Naive B cell (primary cell): Measurements from ENCODE around the gene SEMA3A. TPM values are rescaled to one million over a fixed set of nuclear protein-coding genes. Genes with fewer than 3 reads are reported as not detected.
A peak's percentile ranks its signal among the peaks of the same experiment; 100 is the strongest.
"Not testable (repeated sequence)": the region's sequence is repeated elsewhere in the genome, so short reads cannot be mapped to it uniquely, and the experiment has no call there.

ENCODE experiments used
- ATAC-seq, 2 donors: fragments of 150-1000 bp; cut with Tn5 transposase; 2 replicates each; pipeline ENCODE4 v1.10.0; 2021; ENCODE audit warnings: low read depth in 2 of 2, mild to moderate bottlenecking in 2 of 2, moderate library complexity in 2 of 2
- DNase-seq: peaks from one replicate; pipeline ENCODE4 v3.0.0; 2022
- H3K27ac Mint-ChIP-seq, 6 donors: one replicate each; pipeline ENCODE4 v1.8.0; 2020 to 2022; ENCODE audit warnings: mild to moderate bottlenecking in 6 of 6, mixed read lengths in 6 of 6, moderate library complexity in 5 of 6, inconsistent platforms in 2 of 6
- H3K27me3 Mint-ChIP-seq, 3 donors: one replicate each; pipeline ENCODE4 v1.8.0; 2021 to 2022; ENCODE audit warnings: mixed read lengths in 3 of 3, mild to moderate bottlenecking in 1 of 3
- H3K36me3 Mint-ChIP-seq, 2 donors: one replicate each; pipeline ENCODE4 v1.8.0; 2020 to 2022; ENCODE audit warnings: mixed read lengths in 2 of 2, inconsistent platforms in 1 of 2, mild to moderate bottlenecking in 1 of 2
- H3K4me1 Mint-ChIP-seq, 3 donors: one replicate each; pipeline ENCODE4 v1.8.0; 2020 to 2022; ENCODE audit warnings: mixed read lengths in 3 of 3, inconsistent platforms in 1 of 3, mild to moderate bottlenecking in 1 of 3, moderate library complexity in 1 of 3
- H3K4me3 Mint-ChIP-seq, 8 donors: one replicate each; pipeline ENCODE4 v1.8.0; 2020 to 2022; ENCODE audit warnings: mild to moderate bottlenecking in 8 of 8, mixed read lengths in 8 of 8, moderate library complexity in 8 of 8, inconsistent platforms in 2 of 8
- H3K9me3 Mint-ChIP-seq, 7 donors: one replicate each; pipeline ENCODE4 v1.8.0; 2020 to 2022; ENCODE audit warnings: mixed read lengths in 7 of 7, mild to moderate bottlenecking in 5 of 7, inconsistent platforms in 2 of 7, moderate library complexity in 1 of 7
- polyA plus RNA-seq, 6 donors: library from polyadenylated mRNA; unstranded; fragments of 300-500 nt; fragmentation: Illumina TruSeq; gene quantifications; one replicate each; pipeline ENCODE4 v1.2.3, GENCODE V29; 2021; ENCODE audit warnings: low read depth in 6 of 6

Gene SEMA3A
- polyA plus RNA-seq, 6 donors from 2014 or later = not detected

DNA sequence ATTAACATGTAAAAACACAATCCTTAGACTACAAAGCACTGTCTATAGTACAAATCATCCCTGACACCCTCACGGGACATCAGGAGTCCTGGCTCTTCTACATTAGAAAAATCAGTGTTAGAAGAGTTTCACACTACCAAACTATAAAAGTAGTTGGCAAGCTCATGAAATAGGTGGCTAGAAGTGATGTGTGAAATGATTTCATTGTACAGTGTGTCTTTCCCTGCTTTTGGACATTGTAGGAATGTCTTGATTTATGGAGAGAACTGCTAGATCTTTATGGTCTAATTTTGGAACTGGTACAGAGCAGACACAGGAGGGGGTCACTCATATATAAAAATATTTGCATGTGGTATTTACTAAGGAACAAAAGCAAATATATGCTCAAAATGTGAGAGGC lies 33.2 kb downstream of the SEMA3A start:
- Mint-ChIP-seq H3K27ac (no peak overlapping the region), H3K27me3 (no peaks in the 10 kb centered on the region), H3K36me3 (no peaks in the 10 kb centered on the region), H3K4me3 (no peak overlapping the region), H3K9me3 (peaks cover 0 to 4% (median 0%) of the 10 kb centered on the region in 7 donors), H3K4me1 (no peaks in the 10 kb centered on the region)
- ATAC-seq (no peak), DNase-seq (no peak)

DNA sequence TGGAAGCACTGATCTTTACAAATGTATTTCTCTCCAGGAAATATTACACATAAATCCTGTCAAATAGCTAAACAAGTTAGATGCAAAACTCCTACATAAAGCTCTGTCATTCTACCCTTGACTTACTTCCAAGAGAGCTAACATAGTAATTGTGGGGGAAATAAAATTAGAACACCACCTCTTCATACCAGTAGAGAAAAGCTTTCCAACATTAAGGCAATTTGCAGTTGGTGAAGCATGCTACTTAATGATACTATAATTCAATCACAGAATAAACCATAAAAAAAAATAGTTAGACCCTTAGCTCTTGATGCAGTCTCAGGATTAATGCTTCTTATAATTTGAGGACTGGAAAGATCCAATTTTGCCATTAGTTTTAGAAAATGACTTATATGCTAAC lies 35.2 kb downstream of the SEMA3A start:
- H3K9me3 Mint-ChIP-seq = peaks cover 0 to 4% (median 0%) of the 10 kb centered on the region in 7 donors
- no peak overlapping the region for H3K4me3 Mint-ChIP-seq
- no peak for DNase-seq
- no peaks in the 10 kb centered on the region for H3K27me3 Mint-ChIP-seq
- no peaks in the 10 kb centered on the region for H3K4me1 Mint-ChIP-seq
- no peaks in the 10 kb centered on the region for H3K36me3 Mint-ChIP-seq
- no peak overlapping the region for H3K27ac Mint-ChIP-seq
- ATAC-seq = no peak

DNA sequence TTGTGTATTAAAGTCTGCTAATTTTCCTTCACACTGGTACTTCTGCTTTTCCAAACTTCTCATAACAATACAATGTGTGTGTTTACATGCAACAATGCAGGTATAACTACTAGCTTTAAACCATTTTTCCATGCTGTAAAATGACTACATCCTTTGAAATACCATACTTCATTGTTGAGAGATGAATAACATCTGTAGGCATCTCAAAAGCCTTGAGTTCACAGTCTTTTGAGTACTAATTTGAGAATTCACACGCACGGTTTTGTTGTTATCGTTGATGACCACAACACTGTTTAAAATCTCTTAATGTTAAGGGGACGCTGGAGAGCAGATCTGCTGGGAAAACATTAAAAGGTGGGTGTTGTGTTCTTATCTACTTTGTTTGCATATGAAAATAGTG lies 37.4 kb downstream of the SEMA3A start:
- Mint-ChIP-seq H3K27me3 (no peaks in the 10 kb centered on the region), H3K4me3 (no peak overlapping the region), H3K9me3 (peaks cover 0 to 4% (median 0%) of the 10 kb centered on the region in 7 donors), H3K27ac (no peak overlapping the region), H3K36me3 (no peaks in the 10 kb centered on the region), H3K4me1 (no peaks in the 10 kb centered on the region)
- no peak for ATAC-seq
- DNase-seq = no peak

DNA sequence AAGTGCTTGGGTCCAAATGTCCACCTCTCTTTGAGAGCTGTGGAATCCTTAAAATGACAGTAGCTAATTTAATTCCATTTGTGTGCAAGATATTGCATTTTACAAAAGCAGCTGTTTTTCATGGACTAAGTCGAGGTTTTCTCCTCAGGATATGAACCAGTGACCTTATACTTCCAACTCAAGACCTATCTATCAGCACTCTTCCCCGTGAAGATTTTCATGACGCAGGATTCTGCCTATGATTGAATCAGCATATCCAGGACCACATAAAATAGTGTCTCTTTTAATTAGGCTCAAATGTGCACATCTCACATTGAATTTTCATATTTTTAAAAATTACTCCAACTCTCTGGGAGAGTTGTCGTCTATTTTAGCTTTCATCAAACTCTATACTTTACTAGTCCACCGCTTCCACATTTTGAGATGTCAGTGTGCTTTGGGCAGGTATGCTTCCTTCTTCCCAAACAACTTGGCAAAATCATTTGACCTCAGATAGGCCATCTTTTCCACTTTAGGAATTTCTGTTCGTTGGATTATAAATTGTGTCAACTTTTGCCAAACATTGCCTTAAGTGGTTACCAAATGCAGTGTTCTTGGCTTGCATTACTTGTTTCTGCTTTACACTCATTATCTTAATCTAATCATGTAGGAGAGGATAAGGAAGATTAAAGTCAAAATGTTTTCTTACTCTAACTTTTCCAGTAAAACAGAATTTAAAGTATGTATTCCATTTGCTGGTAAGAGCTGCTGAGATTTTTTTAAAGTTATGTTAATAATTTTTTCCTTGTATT lies 39.4 kb downstream of the SEMA3A start:
- peak overlapping the region in 1 of 6 donors; percentile 21 for H3K27ac Mint-ChIP-seq
- no peaks in the 10 kb centered on the region for H3K4me1 Mint-ChIP-seq
- H3K36me3 Mint-ChIP-seq = no peaks in the 10 kb centered on the region
- no peak for ATAC-seq
- H3K27me3 Mint-ChIP-seq = no peaks in the 10 kb centered on the region
- peaks cover 0 to 4% (median 0%) of the 10 kb centered on the region in 7 donors for H3K9me3 Mint-ChIP-seq
- DNase-seq = no peak
- H3K4me3 Mint-ChIP-seq = no peak overlapping the region

DNA sequence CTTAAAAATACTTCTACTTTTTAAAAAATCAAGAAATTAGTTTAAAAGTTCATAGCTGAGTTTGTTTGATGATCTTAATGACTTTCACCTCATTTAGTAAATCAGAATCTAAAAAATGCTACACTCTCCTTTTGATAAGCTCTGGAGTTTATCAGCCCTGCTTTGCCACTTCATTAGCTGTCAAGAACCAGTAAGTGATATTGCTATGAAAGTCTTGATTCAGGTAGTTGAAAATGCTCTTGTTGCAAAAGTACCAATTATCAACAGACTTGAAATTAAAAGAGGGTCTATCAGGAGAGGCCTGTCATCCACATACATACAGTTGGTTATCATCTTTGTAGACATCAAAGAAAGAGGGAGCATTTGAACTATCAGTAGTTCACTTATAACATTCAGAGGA lies 41.6 kb downstream of the SEMA3A start:
- no peaks in the 10 kb centered on the region for H3K27me3 Mint-ChIP-seq
- DNase-seq = no peak
- H3K4me1 Mint-ChIP-seq = no peaks in the 10 kb centered on the region
- ATAC-seq = no peak
- no peaks in the 10 kb centered on the region for H3K36me3 Mint-ChIP-seq
- H3K4me3 Mint-ChIP-seq = no peak overlapping the region
- H3K27ac Mint-ChIP-seq = no peak overlapping the region
- H3K9me3 Mint-ChIP-seq = peaks cover 0 to 4% (median 0%) of the 10 kb centered on the region in 7 donors

DNA sequence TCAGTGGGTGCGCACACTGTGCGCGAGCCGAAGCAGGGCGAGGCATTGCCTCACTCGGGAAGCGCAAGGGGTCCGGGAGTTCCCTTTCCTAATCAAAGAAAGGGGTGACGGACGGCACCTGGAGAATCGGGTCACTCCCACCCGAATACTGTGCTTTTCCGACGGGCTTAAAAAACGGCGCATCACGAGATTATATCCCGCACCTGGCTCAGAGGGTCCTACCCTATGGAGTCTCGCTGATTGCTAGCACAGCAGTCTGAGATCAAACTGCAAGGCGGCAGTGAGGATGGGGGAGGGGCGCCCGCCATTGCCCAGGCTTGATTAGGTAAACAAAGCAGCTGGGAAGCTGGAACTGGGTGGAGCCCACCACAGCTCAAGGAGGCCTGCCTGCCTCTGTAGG lies 44.2 kb downstream of the SEMA3A start:
- not testable (repeated sequence) for H3K27me3 Mint-ChIP-seq, H3K36me3 Mint-ChIP-seq, H3K4me3 Mint-ChIP-seq, H3K9me3 Mint-ChIP-seq, H3K4me1 Mint-ChIP-seq, DNase-seq, ATAC-seq, H3K27ac Mint-ChIP-seq

DNA sequence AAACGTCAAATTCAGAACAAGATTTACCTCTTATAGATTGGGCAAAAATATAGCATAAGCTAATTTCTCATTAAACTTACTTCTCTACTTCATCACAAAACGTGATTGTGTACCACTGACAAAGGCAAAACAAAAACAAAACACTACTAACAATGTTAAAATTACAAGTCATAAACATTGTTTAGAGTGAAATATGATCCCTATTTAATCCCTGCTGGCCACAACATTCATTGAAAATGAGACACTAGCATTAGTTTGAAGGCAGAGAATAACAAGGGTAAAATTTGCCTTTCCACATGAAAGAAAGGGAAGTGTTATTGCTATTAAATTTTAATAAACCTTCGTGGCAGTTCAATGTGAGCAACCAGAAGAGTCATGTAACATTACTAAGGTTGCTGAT lies 45.0 kb downstream of the SEMA3A start:
- Mint-ChIP-seq H3K27me3 (no peaks in the 10 kb centered on the region), H3K9me3 (peaks cover 0 to 4% (median 0%) of the 10 kb centered on the region in 7 donors), H3K36me3 (no peaks in the 10 kb centered on the region), H3K27ac (no peak overlapping the region), H3K4me1 (no peaks in the 10 kb centered on the region), H3K4me3 (no peak overlapping the region)
- no peak for ATAC-seq
- no peak for DNase-seq

DNA sequence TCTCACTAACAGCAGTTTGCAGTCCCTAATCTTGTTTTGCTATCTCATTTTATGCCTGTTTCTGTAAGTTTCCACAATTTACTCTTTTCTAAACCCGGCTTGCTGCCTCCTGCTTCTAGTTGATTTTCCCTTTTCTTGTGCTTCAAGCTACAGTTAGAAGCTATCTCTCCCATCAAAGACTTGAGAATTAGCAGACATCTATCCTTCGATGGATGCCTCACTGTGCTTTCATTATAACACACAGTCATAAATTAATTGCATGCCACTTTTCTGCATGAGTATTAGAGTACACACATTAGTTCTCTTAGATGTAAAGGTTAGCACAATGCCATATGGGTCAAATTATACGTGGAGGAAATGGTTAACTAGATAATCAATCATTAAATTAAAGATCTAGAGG lies 48.7 kb downstream of the SEMA3A start:
- Mint-ChIP-seq H3K4me1 (no peaks in the 10 kb centered on the region), H3K9me3 (peaks cover 0 to 4% (median 0%) of the 10 kb centered on the region in 7 donors), H3K36me3 (no peaks in the 10 kb centered on the region), H3K27me3 (no peaks in the 10 kb centered on the region), H3K4me3 (no peak overlapping the region), H3K27ac (no peak overlapping the region)
- no peak for ATAC-seq
- no peak for DNase-seq

DNA sequence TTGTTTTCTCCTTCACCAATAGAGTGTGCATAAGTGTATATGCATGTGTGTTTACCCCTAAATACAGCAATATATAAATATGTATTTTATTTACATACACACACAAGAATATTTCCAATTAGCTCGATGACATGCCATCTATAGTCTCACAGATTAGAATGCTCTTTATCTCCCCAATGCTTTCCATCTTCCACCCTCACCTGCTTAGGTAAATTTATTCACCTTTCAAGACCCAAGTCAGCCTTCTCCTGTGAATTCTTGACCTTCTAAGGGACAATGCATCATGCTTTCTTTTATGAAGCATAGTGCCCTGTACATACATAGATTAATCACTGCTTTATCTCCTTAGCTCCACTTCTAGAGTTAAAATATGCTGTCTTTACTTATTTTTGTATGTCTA lies 49.7 kb downstream of the SEMA3A start:
- Mint-ChIP-seq H3K36me3 (no peaks in the 10 kb centered on the region), H3K4me1 (no peaks in the 10 kb centered on the region), H3K4me3 (no peak overlapping the region), H3K9me3 (peaks cover 0 to 2% (median 0%) of the 10 kb centered on the region in 7 donors), H3K27me3 (no peaks in the 10 kb centered on the region), H3K27ac (no peak overlapping the region)
- ATAC-seq (no peak), DNase-seq (no peak)

DNA sequence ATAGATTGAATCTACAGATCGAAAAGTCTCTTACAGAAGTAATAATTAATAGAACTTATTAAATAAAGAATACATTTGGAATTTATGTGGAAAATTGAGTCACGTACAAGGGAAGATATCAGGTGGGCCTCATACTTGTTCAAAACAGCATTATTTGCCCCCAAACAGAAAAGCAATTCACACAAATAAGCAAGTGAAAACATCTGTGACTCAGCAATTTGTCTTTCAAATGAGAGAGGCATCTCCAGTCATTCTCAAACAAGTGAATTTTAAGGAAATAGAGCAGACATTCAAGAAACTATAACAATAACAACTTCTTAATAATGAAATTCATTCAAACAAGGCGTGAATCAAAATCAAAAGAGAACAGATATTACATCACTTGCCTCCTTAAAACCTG lies 50.1 kb downstream of the SEMA3A start:
- H3K4me1 Mint-ChIP-seq = no peaks in the 10 kb centered on the region
- no peak overlapping the region for H3K4me3 Mint-ChIP-seq
- no peak for DNase-seq
- H3K9me3 Mint-ChIP-seq = peaks cover 0 to 2% (median 0%) of the 10 kb centered on the region in 7 donors
- no peaks in the 10 kb centered on the region for H3K27me3 Mint-ChIP-seq
- no peak overlapping the region for H3K27ac Mint-ChIP-seq
- no peaks in the 10 kb centered on the region for H3K36me3 Mint-ChIP-seq
- ATAC-seq = no peak

DNA sequence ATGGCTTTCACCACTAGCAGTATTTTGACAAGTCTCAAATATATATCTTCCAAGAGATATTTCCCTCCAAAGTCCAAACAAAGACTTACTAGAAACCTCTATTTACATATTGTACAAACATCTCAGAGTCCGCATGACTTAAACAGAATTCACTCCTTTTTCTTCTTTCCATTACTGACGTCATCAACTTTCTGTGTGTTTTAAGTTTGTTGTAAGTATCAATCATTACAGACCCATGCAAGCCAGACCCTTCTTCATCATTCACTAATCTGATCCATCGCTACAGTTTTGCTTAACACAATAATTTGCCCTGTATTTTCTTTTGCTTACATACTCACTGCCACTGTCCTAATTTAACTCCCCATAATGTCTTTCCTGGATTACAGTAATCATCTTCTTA lies 51.9 kb downstream of the SEMA3A start:
- no peak for DNase-seq
- Mint-ChIP-seq H3K36me3 (no peaks in the 10 kb centered on the region), H3K27ac (no peak overlapping the region), H3K4me3 (no peak overlapping the region), H3K27me3 (no peaks in the 10 kb centered on the region), H3K9me3 (peaks cover 0 to 2% (median 0%) of the 10 kb centered on the region in 7 donors), H3K4me1 (no peaks in the 10 kb centered on the region)
- no peak for ATAC-seq

DNA sequence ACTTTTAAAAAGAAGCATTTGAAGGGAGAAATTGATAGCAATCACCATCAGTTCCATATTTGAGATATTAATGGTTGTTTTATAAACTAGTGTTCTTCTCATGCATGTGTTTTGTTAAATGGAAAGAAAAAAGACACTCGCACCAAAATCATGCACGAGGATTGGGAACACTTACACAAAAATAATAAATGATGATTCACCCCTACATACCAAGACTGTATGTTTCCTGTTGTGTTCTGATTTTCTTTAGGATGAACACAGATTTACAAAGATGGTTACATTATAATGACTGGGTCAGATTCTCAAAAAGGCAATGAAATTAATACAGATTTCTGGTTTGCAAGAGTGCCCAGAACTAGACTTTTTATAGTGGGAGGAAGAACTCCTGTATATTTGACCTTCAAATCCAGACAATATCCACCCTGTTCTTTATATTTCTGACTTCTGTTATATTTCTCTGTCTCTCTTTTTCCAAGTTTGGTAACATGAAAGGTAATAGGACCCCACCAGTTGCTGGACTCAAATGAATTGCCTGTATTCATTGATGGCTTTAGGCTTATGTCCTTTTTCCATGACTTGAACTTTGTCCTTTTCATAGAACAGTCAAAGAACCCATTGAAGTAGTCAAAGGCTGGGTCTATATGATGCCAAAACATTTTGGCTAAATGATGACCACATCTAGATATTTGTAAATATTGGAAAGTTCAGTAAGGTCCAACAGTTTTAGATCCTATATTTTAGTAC lies 54.4 kb downstream of the SEMA3A start:
- Mint-ChIP-seq H3K27ac (no peak overlapping the region), H3K27me3 (no peaks in the 10 kb centered on the region), H3K36me3 (no peaks in the 10 kb centered on the region), H3K4me1 (no peaks in the 10 kb centered on the region), H3K4me3 (no peak overlapping the region), H3K9me3 (peaks cover 0 to 2% (median 0%) of the 10 kb centered on the region in 7 donors)
- ATAC-seq (no peak), DNase-seq (no peak)

DNA sequence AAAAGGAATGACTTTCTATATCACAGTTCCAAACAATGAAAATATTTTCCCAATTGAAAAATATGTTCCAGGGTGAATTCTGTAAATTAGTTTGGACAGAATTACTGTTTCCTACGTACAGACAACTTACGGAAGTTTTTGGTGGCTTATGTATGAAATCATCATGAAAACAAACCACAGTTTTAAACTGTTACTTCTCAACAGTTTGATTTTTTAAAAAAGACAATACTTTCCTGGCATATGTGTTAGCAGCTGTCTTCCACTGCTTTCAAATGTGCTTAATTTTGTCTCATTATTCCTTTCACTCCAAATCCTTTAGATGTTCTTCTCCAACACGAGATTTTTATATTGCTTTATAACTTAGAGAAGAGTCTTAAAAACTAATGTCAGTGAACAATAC lies 56.2 kb downstream of the SEMA3A start:
- H3K4me3 Mint-ChIP-seq = no peak overlapping the region
- H3K27ac Mint-ChIP-seq = no peak overlapping the region
- H3K9me3 Mint-ChIP-seq = no peaks in the 10 kb centered on the region
- DNase-seq (no peak), ATAC-seq (no peak)
- no peaks in the 10 kb centered on the region for H3K27me3 Mint-ChIP-seq
- no peaks in the 10 kb centered on the region for H3K4me1 Mint-ChIP-seq
- no peaks in the 10 kb centered on the region for H3K36me3 Mint-ChIP-seq

DNA sequence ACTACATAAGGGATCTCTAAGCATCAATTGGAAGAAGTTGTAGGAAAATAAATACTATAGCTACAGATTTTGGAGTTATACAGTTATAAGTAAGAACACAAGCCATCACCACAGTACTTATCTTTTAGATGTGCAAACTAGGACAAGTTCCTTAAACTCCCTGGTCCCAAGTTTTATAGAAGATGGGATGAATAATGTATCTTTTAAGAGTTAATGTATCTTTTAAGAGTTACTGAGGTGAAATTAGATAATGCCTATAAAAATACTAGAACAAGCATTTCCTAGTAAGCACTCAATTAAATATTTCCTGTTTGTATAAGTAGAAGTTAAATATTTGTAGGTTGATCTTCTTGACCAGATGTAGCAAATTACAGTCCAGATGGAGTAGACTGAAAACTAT lies 56.8 kb downstream of the SEMA3A start:
- no peaks in the 10 kb centered on the region for H3K27me3 Mint-ChIP-seq
- no peaks in the 10 kb centered on the region for H3K9me3 Mint-ChIP-seq
- DNase-seq = no peak
- H3K27ac Mint-ChIP-seq = no peak overlapping the region
- no peaks in the 10 kb centered on the region for H3K4me1 Mint-ChIP-seq
- H3K4me3 Mint-ChIP-seq = no peak overlapping the region
- ATAC-seq = no peak
- no peaks in the 10 kb centered on the region for H3K36me3 Mint-ChIP-seq
